GM20431 (cell line): ENCODE data around the gene IMPG2.

Experiments used
- in situ Hi-C: fragments of 300-500 bp; cut with MseI, MboI; formaldehyde crosslinking; loops from one replicate; pipeline ENCODE4 v1.15.0; 2020; ENCODE audit warnings: low sequenced_read_pairs; ENCODE audit not compliant: unreplicated experiment

IMPG2 gene

GRCh38 chr3:101193957-101194356, 126.4 kb downstream of the IMPG2 start:
- in situ Hi-C loops = no loop called here

DNA sequence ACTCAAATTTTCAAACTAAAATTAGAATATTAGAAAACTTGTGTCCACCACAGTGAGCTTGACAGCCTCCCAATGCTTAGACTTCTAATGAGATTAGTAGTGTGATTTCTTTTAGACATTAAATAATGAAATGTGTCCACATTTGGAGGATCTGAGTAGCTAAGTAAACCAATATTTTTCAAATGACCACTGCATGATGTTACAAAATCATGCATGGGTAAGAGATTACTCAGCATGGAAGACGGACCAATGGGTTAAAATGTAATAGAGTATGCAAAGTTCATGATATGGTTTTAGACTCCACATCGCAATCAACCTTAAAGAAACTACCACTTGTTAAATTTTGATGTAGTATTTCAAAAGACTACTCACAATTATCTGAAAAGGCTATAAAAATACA, 130.6 kb downstream of the IMPG2 start:
- in situ Hi-C loops = no loop called here

- in situ Hi-C loops = no loop called here
Observed at GRCh38 chr3:101189176-101189575, 131.2 kb downstream of the IMPG2 start.

- in situ Hi-C loops = no loop called here
Observed at GRCh38 chr3:101185341-101185740, 135.0 kb downstream of the IMPG2 start.

DNA sequence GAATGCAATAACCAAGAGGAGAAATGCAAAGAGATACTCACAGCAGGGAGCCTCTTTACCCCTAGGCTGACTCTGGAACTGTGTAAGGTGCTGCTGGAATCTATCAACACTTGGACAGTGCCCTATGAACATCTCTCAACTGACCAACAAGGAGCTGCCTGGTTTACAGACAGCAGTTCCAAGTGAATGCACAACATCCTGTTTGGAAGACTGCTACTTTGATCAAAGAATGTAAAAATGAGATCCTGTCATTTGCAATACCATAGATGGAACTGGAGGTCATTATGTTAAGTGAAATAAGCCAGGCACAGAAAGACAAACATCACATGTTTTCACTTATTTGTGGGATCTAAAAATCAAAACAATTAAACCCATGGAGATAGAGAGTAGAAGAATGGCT, 136.3 kb downstream of the IMPG2 start:
- in situ Hi-C loops = no loop called here

DNA sequence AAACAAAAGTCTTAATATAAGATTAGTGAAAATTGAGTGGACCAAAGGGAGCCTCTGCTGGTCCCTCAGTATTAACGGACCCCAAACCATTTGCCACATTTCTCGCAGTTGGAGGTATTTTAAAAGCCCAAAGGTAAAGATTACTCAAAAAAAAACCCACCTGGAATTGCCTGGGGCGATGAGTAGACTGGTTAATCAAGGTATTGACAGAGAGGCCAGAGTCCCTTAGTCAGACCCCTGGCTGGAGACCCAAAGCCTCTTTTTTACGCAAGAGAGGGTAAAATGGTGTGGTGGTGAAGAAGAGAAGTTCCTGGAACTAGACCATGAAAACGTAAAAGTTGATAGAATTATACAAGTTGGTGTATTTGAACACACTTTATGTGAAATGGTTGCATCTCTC, 137.2 kb downstream of the IMPG2 start:
- in situ Hi-C loops = no loop called here

GRCh38 chr3:101182734-101183133, 137.6 kb downstream of the IMPG2 start:
- in situ Hi-C loops = no loop called here

GRCh38 chr3:101181801-101182200, 138.6 kb downstream of the IMPG2 start:
- in situ Hi-C loops = no loop called here

DNA sequence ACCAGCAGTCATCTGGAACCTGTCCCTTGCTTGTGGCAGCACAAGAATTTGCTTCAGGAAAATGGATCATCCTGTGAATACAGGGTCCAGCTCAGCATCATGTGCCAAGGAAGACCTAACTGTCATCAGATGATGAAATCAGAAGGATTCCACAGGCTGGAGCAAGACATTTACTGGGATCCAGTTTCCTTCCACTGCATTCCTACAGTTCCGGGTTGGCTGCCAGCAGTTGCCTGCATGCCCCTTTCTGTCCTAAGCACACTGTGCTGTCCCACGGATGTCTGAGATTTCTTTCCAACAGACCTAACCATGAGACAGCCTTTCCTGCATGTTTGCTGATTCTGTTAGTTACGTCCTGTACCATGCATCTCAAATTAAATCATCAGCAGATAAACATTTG, 140.7 kb downstream of the IMPG2 start:
- in situ Hi-C loops = no loop called here

GRCh38 chr3:101177577-101177976, 142.8 kb downstream of the IMPG2 start:
- in situ Hi-C loops = no loop called here
